Measurements from ENCODE around the gene MCL1. TPM values are rescaled to one million over a fixed set of nuclear protein-coding genes. Genes with fewer than 3 reads are reported as not detected.
"Not testable (repeated sequence)": the region's sequence is repeated elsewhere in the genome, so short reads cannot be mapped to it uniquely, and the experiment has no call there.

MCL1 gene
- total RNA-seq = 179 and 186 TPM in 2 replicates
- long read RNA-seq, transcript MCL1-202 (3 exons, 3,932 nt) = major isoform, 100 of 127 reads
- long read RNA-seq, partial matches to known transcripts = 0 of 127 reads
- long read RNA-seq, other reads (novel, unspliced or antisense) = 24 of 127 reads

- H3K36me3 Mint-ChIP-seq (ENCODE audit: low read depth) = peaks cover 39% of the 10 kb centered on the region
- peaks cover 11% of the 10 kb centered on the region for H3K27me3 Mint-ChIP-seq (ENCODE audit: low read depth)
- H3K27ac Mint-ChIP-seq (ENCODE audit: unreplicated experiment) = peak within 1 kb of the TSS; percentile 100
- peak within 1 kb of the TSS; percentile 98 for H3K4me3 Mint-ChIP-seq
- peak; percentile 81 for DNase-seq (ENCODE audit: low read depth, low spot score)
- H3K4me1 Mint-ChIP-seq = peaks cover 52% of the 10 kb centered on the region
- no peaks in the 10 kb centered on the region for H3K9me3 Mint-ChIP-seq
- no peak for TF ChIP-seq CTCF (conservative IDR thresholded peaks at IDR 0.05)
Observed at GRCh38 chr1:150579110-150579944, at the start of gene MCL1. Gene MCL1 (minus strand): TSS chr1:150579610. CDS start chr1:150579530, 80 bp downstream.

GRCh38 chr1:150628766-150629114 is 49.3 kb upstream of the MCL1 start:
- H3K36me3 Mint-ChIP-seq (ENCODE audit: low read depth) = peaks cover 4% of the 10 kb centered on the region
- no peak overlapping the region for H3K27ac Mint-ChIP-seq (ENCODE audit: unreplicated experiment)
- peaks cover 3% of the 10 kb centered on the region for H3K4me1 Mint-ChIP-seq
- no peak overlapping the region for H3K4me3 Mint-ChIP-seq
- no peak for TF ChIP-seq CTCF (conservative IDR thresholded peaks at IDR 0.05)
- no peak for DNase-seq (ENCODE audit: low read depth, low spot score)
- H3K9me3 Mint-ChIP-seq = no peaks in the 10 kb centered on the region
- no peaks in the 10 kb centered on the region for H3K27me3 Mint-ChIP-seq (ENCODE audit: low read depth)

GRCh38 chr1:150627826-150628410 is 48.5 kb upstream of the MCL1 start:
- no peak for TF ChIP-seq CTCF (conservative IDR thresholded peaks at IDR 0.05)
- Mint-ChIP-seq H3K27ac (ENCODE audit: unreplicated experiment) (no peak overlapping the region), H3K4me1 (peaks cover 3% of the 10 kb centered on the region), H3K4me3 (no peak overlapping the region), H3K36me3 (ENCODE audit: low read depth) (peaks cover 4% of the 10 kb centered on the region), H3K9me3 (no peaks in the 10 kb centered on the region), H3K27me3 (ENCODE audit: low read depth) (no peaks in the 10 kb centered on the region)
- no peak for DNase-seq (ENCODE audit: low read depth, low spot score)

GRCh38 chr1:150626150-150626549 is 46.7 kb upstream of the MCL1 start:
- Mint-ChIP-seq H3K27ac (ENCODE audit: unreplicated experiment) (no peak overlapping the region), H3K4me3 (peak overlapping the region; percentile 43), H3K27me3 (ENCODE audit: low read depth) (no peaks in the 10 kb centered on the region), H3K4me1 (peaks cover 7% of the 10 kb centered on the region), H3K36me3 (ENCODE audit: low read depth) (peaks cover 4% of the 10 kb centered on the region), H3K9me3 (no peaks in the 10 kb centered on the region)
- no peak for DNase-seq (ENCODE audit: low read depth, low spot score)
- no peak for TF ChIP-seq CTCF (conservative IDR thresholded peaks at IDR 0.05)

GRCh38 chr1:150624546-150624945 is 45.1 kb upstream of the MCL1 start:
- H3K36me3 Mint-ChIP-seq (ENCODE audit: low read depth); H3K9me3 Mint-ChIP-seq; DNase-seq (ENCODE audit: low read depth, low spot score); H3K27me3 Mint-ChIP-seq (ENCODE audit: low read depth); H3K4me1 Mint-ChIP-seq; H3K27ac Mint-ChIP-seq (ENCODE audit: unreplicated experiment): not testable (repeated sequence)
- peak overlapping the region; percentile 41 for H3K4me3 Mint-ChIP-seq

GRCh38 chr1:150624134-150624533 is 44.7 kb upstream of the MCL1 start:
- not testable (repeated sequence) for H3K27ac Mint-ChIP-seq (ENCODE audit: unreplicated experiment); H3K27me3 Mint-ChIP-seq (ENCODE audit: low read depth); H3K4me3 Mint-ChIP-seq; H3K4me1 Mint-ChIP-seq; H3K36me3 Mint-ChIP-seq (ENCODE audit: low read depth); DNase-seq (ENCODE audit: low read depth, low spot score); H3K9me3 Mint-ChIP-seq

Measured in neural crest cell (in vitro differentiated cells).